Measurements from ENCODE around the gene NKPD1. TPM values are rescaled to one million over a fixed set of nuclear protein-coding genes. Genes with fewer than 3 reads are reported as not detected.

NKPD1 gene
- total RNA-seq, 4 donors from 2014 or later, result 0.21 TPM; not detected in 3

DNA sequence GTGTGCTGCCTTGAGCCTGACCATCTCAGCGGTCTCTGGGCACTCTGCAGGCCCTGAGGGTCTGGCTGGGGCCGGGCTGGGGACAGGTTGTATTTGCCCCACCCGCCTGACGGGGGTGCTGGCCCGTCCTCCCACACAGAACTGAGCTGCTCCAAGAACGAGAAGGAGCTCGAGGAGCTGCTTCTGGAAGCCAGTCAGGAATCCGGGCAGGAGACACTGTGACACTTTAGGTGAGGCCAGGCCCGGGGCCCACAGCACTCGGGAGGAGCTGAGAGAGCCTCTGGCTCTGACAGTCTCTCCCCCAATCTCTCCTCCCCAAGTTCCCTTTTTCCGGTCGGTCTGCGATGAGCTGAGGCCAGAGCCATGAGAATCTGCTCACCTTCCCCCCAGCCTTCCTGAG is 14.5 kb downstream of the NKPD1 start:
- H3K9me3 ChIP-seq, result no peaks in the 10 kb centered on the region
- peaks cover 2 to 7% of the 10 kb centered on the region in 2 donors for H3K27me3 ChIP-seq
- no peak overlapping the region for H3K4me3 ChIP-seq
- intact Hi-C loops (cut with DNase I; ENCODE audit: low total_unique reads), result no loop called here
- H3K36me3 ChIP-seq, result no peaks in the 10 kb centered on the region
- H3K27ac ChIP-seq, result no peak overlapping the region
- no peaks in the 10 kb centered on the region for H3K4me1 ChIP-seq
- DNase-seq, result no peak
- no peak for TF ChIP-seq CTCF (IDR thresholded peaks at IDR 0.05)

DNA sequence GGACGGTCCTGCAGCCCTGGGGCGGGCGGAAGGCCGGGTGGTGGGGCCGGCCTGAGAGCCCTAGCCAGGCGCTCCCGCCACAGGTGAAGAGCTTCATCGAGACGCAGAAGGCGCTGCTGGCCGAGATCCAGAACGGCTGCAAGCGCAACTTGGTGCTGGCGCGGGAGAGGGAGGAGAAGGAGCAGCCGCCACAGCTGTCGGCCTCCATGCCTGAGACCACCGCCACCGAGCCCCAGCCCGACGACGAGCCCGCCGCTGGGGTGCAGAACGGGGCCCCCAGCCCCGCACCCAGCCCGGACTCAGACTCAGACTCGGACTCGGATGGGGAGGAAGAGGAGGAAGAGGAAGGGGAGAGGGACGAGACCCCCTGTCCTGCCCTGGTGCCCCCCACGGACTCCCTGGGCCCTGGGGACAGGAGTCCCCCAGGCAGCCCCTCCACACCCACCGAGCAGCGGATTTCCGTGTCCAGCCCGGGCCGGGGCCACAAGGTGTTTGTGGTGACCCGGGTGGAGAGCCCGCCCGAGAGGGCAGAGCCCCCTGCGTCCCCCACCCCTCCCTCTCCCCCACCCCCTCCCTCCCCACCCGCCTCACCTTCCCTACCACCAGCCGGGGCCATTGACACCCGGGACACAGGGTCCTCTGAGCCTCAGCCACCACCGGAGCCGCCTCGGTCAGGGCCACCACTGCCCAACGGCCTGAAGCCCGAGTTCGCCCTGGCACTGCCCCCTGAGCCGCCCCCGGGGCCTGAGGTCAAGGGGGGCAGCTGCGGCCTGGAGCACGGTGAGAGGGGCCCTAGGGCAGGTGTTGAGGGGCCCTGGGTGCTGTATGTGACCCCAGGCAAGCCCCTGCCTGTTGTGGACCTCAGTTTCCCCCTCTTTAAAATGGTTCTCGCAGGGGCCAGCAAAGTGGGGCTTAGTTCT is 15.3 kb downstream of the NKPD1 start:
- TF ChIP-seq CTCF (IDR thresholded peaks at IDR 0.05) (no peak), POLR2A (IDR thresholded peaks at IDR 0.05) (no peak)
- H3K36me3 ChIP-seq, result no peaks in the 10 kb centered on the region
- H3K4me1 ChIP-seq, result no peaks in the 10 kb centered on the region
- no peak for DNase-seq
- intact Hi-C loops (cut with DNase I; ENCODE audit: low total_unique reads), result no loop called here
- H3K27me3 ChIP-seq, result no peaks in the 10 kb centered on the region
- no peak overlapping the region for H3K4me3 ChIP-seq
- H3K27ac ChIP-seq, result no peak overlapping the region
- no peaks in the 10 kb centered on the region for H3K9me3 ChIP-seq

- no peak for DNase-seq
- Histone ChIP-seq H3K4me1 (no peaks in the 10 kb centered on the region), H3K27me3 (no peaks in the 10 kb centered on the region), H3K36me3 (no peaks in the 10 kb centered on the region), H3K9me3 (no peaks in the 10 kb centered on the region), H3K4me3 (no peak overlapping the region), H3K27ac (no peak overlapping the region)
- no peak for TF ChIP-seq CTCF (IDR thresholded peaks at IDR 0.05)
- TF ChIP-seq POLR2A (IDR thresholded peaks at IDR 0.05), result no peak
- intact Hi-C loops (cut with DNase I; ENCODE audit: low total_unique reads), result no loop called here
Observed at GRCh38 chr19:45144431-45145269, 16.1 kb downstream of the NKPD1 start.

DNA sequence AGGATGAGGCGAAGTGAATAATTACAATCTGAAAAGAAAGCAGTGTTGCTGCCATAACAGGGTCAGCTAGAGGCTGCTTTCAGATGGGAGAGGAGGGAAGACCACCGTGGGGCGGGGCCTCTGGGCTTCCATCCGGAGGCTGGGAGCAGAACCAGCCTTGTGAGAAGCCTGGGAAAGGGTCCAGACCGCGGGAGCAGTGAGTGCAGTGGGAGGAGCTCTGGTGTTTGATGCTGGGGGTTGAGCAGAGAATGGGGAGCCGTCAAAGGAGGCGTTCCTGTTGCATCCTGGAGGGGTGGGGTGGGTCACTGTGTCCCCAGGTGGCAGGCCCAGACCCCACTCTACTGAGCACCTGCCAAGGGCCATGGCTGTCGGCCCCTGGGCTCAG is 18.1 kb downstream of the NKPD1 start:
- Histone ChIP-seq H3K9me3 (no peaks in the 10 kb centered on the region), H3K27ac (no peak overlapping the region), H3K4me1 (no peaks in the 10 kb centered on the region), H3K27me3 (no peaks in the 10 kb centered on the region), H3K4me3 (no peak overlapping the region), H3K36me3 (no peaks in the 10 kb centered on the region)
- intact Hi-C loops (cut with DNase I; ENCODE audit: low total_unique reads), result no loop called here
- no peak for DNase-seq
- TF ChIP-seq POLR2A (IDR thresholded peaks at IDR 0.05) (no peak), CTCF (IDR thresholded peaks at IDR 0.05) (no peak)
